Left ventricle myocardium inferior (tissue), 1 donor: ENCODE results near the gene OCSTAMP. TPM values are rescaled to one million over a fixed set of nuclear protein-coding genes. Genes with fewer than 3 reads are reported as not detected.
A peak's percentile ranks its signal among the peaks of the same experiment; 100 is the strongest.

ENCODE experiments used
- DNase-seq: peaks from one replicate; pipeline ENCODE4 v3.0.0-alpha.2; 2020
- H3K27ac ChIP-seq: fragments of 200-600 bp; replicated peaks from 2 replicates; pipeline ENCODE4 v1.8.0; 2021
- H3K27me3 ChIP-seq: fragments of 200-600 bp; 2 replicates; pipeline ENCODE4 v1.8.0; 2021; ENCODE audit warnings: low read depth
- H3K36me3 ChIP-seq: fragments of 200-600 bp; 2 replicates; pipeline ENCODE4 v1.8.0; 2021
- H3K4me1 ChIP-seq: fragments of 200-600 bp; 2 replicates; pipeline ENCODE4 v1.8.0; 2021
- H3K4me3 ChIP-seq: fragments of 200-600 bp; 2 replicates; pipeline ENCODE4 v1.8.0; 2021; ENCODE audit warnings: mild to moderate bottlenecking, moderate library complexity
- H3K9me3 ChIP-seq: fragments of 200-600 bp; replicated peaks from 2 replicates; pipeline ENCODE4 v1.8.0; 2021
- intact Hi-C: fragments of 100-400 bp; cut with micrococcal nuclease; formaldehyde crosslinking; loops from one replicate; pipeline ENCODE4 v1.11.0; 2022
- total RNA-seq: library from RNA; stranded (reverse); fragmentation: NEBNext Ultra II Directional; extraction: Animal tissue kit (Norgen Biotek cat#: 25700); gene quantifications from one replicate; pipeline ENCODE4 v1.2.1, GENCODE V29; 2021
- TF ChIP-seq, protein P1 (sequence below): fragments of 200-600 bp; IDR thresholded peaks from 2 replicates; pipeline ENCODE4 v1.8.0; 2021; ENCODE audit warnings: antibody characterized with exemption, mild to moderate bottlenecking, borderline replicate concordance
- donor health status: DM: no; HTN: yes; CAD: no; lungs with severe emphysema.

The OCSTAMP gene
- total RNA-seq, 1 donor from 2014 or later = not detected

GRCh38 chr20:46523108-46523507 lies 27.3 kb downstream of the OCSTAMP start:
- no peak overlapping the region for H3K4me3 ChIP-seq
- H3K4me1 ChIP-seq = no peaks in the 10 kb centered on the region
- H3K9me3 ChIP-seq = no peaks in the 10 kb centered on the region
- intact Hi-C loops = loop anchor here (10.0 kb wide), 1 partner anchor 162 kb away; the partner anchor contains the start of gene TP53RK
- H3K36me3 ChIP-seq = no peaks in the 10 kb centered on the region
- no peak overlapping the region for H3K27ac ChIP-seq
- TF ChIP-seq, protein P1, sequence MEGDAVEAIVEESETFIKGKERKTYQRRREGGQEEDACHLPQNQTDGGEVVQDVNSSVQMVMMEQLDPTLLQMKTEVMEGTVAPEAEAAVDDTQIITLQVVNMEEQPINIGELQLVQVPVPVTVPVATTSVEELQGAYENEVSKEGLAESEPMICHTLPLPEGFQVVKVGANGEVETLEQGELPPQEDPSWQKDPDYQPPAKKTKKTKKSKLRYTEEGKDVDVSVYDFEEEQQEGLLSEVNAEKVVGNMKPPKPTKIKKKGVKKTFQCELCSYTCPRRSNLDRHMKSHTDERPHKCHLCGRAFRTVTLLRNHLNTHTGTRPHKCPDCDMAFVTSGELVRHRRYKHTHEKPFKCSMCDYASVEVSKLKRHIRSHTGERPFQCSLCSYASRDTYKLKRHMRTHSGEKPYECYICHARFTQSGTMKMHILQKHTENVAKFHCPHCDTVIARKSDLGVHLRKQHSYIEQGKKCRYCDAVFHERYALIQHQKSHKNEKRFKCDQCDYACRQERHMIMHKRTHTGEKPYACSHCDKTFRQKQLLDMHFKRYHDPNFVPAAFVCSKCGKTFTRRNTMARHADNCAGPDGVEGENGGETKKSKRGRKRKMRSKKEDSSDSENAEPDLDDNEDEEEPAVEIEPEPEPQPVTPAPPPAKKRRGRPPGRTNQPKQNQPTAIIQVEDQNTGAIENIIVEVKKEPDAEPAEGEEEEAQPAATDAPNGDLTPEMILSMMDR = no peak
- DNase-seq = no peak
- H3K27me3 ChIP-seq = peaks cover 63% of the 10 kb centered on the region

DNA sequence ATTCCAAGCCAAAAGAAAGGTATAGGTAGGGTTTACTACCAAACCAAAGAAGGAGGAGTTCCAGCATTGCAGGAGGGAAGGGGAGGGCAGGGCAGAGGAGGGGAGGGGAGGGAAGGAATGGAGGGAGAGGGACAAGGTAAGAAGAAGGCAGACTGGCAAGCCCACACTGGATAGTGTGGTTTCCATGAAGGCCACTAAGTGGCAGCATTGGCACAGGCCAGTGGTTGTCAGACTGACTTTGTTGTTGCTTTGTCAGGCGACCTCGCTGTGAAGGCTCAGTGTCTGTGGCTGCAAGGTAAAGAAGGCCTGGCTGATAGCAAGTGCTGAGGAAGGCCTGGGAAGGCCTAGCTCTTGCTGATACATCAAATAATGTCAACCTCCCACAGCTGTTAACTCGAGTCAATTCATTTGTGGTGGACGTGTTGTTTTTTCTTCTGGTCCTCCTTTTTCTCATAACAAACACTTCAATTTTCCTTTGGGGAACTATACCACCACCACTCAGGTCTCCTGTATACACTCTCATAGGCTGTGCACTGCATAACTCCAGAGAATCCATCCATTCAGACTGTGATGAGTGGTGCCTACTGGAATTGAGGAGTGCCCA lies 29.4 kb downstream of the OCSTAMP start:
- Histone ChIP-seq H3K9me3 (no peaks in the 10 kb centered on the region), H3K27ac (no peak overlapping the region), H3K27me3 (peaks cover 61% of the 10 kb centered on the region), H3K4me1 (no peaks in the 10 kb centered on the region), H3K36me3 (no peaks in the 10 kb centered on the region), H3K4me3 (no peak overlapping the region)
- no peak for DNase-seq
- intact Hi-C loops = loop anchor here (10.0 kb wide), 1 partner anchor 164 kb away; the partner anchor contains the start of gene TP53RK
- TF ChIP-seq, protein P1 = peak; percentile 59

DNA sequence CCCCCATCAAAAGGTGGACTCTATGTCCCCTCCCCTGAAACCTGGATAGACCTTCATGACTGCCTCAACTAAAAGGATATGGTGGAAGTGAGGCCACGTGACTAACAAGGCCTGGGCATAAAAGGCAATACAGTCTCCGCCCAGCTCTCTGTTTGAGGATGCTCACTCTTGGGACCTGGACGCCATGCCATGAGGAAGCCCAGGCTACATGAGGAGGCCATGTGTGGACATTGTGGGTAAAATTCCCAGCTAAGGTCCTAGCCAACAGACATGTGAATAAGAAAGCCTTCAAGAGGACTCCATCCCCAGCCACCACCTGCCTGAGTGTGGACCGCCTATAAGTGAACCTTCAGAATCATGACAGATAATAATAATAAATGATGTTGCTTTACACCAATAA lies 29.9 kb downstream of the OCSTAMP start:
- intact Hi-C loops = loop anchor here (10.0 kb wide), 1 partner anchor 164 kb away; the partner anchor contains the start of gene TP53RK
- DNase-seq = no peak
- H3K4me3 ChIP-seq = no peak overlapping the region
- peaks cover 61% of the 10 kb centered on the region for H3K27me3 ChIP-seq
- no peak overlapping the region for H3K27ac ChIP-seq
- H3K36me3 ChIP-seq = no peaks in the 10 kb centered on the region
- H3K9me3 ChIP-seq = no peaks in the 10 kb centered on the region
- no peaks in the 10 kb centered on the region for H3K4me1 ChIP-seq
- TF ChIP-seq, protein P1 = no peak

- Histone ChIP-seq H3K9me3 (no peaks in the 10 kb centered on the region), H3K27me3 (peaks cover 60% of the 10 kb centered on the region), H3K27ac (no peak overlapping the region), H3K36me3 (no peaks in the 10 kb centered on the region), H3K4me3 (no peak overlapping the region), H3K4me1 (no peaks in the 10 kb centered on the region)
- TF ChIP-seq, protein P1 = no peak
- no peak for DNase-seq
- intact Hi-C loops = loop anchor here (10.0 kb wide), 1 partner anchor 165 kb away; the partner anchor contains the start of gene TP53RK
Observed at GRCh38 chr20:46519471-46520068, 30.9 kb downstream of the OCSTAMP start.

- Histone ChIP-seq H3K9me3 (no peaks in the 10 kb centered on the region), H3K4me1 (peaks cover 14% of the 10 kb centered on the region), H3K27ac (peak within 1 kb of the TSS; percentile 68), H3K27me3 (peaks cover 34% of the 10 kb centered on the region), H3K4me3 (peak within 1 kb of the TSS; percentile 74), H3K36me3 (no peaks in the 10 kb centered on the region)
- TF ChIP-seq, protein P1 = no peak
- intact Hi-C loops = no loop called here
- DNase-seq = peak; percentile 66
Observed at GRCh38 chr20:46512943-46513844, 37.3 kb downstream of the OCSTAMP start, which contains the start of gene ZNF334. Gene ZNF334 (minus strand): TSS chr20:46513559. CDS start chr20:46512102, 1,457 bp downstream.
